Measurements from ENCODE around the gene SLC12A6.

SLC12A6 gene

DNA sequence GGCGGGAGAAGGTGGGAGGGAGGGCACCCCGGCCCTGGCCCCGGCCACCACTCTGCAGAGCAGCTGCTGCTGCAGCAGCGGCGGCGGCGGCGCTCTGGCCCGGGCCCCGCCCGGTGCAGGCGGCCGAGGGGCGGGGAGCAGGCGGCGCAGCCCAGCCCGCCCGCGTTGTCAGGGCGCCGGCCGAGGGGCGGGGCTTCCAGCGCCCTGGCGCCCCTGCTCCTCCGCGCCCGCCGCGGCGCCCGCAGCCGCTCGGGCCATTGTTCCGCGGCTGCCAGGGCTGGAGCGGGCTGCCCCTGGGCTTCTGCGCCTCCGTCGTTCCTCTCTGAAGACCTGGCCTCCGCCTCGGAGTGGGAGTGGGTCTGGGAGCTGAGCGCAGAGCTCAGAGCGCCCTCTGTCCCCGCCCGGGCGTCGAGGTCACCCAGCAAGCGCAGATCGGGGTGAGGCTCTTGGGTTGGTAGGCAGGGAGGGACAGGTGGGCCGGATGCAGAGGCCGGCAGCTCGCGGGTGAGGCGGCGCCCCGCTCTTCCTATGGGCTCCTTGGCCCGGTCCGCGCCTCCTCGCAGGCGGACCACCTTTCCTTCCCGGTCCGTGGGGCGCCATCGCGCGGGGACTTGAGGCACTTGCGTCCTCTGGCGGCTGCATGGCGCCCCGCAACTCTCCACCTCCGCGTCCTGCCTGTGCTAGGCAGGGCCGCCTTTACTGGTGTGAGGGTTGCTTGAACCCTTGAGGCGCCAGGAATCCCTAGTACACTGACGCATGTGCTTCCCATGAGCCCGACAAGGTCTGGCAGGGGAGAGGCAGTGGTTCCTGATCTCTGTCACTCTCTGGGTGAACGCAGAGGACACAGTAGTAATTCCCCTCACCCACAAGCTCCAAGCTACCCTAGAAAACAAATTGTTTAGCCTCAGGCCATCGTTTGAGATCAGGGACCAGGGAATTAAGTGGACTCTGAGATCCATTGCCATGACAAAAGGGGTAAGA is 29.8 kb upstream of the SLC12A6 start, which contains the start of gene LPCAT4 (continued):
- TF ChIP-seq, protein P1, sequence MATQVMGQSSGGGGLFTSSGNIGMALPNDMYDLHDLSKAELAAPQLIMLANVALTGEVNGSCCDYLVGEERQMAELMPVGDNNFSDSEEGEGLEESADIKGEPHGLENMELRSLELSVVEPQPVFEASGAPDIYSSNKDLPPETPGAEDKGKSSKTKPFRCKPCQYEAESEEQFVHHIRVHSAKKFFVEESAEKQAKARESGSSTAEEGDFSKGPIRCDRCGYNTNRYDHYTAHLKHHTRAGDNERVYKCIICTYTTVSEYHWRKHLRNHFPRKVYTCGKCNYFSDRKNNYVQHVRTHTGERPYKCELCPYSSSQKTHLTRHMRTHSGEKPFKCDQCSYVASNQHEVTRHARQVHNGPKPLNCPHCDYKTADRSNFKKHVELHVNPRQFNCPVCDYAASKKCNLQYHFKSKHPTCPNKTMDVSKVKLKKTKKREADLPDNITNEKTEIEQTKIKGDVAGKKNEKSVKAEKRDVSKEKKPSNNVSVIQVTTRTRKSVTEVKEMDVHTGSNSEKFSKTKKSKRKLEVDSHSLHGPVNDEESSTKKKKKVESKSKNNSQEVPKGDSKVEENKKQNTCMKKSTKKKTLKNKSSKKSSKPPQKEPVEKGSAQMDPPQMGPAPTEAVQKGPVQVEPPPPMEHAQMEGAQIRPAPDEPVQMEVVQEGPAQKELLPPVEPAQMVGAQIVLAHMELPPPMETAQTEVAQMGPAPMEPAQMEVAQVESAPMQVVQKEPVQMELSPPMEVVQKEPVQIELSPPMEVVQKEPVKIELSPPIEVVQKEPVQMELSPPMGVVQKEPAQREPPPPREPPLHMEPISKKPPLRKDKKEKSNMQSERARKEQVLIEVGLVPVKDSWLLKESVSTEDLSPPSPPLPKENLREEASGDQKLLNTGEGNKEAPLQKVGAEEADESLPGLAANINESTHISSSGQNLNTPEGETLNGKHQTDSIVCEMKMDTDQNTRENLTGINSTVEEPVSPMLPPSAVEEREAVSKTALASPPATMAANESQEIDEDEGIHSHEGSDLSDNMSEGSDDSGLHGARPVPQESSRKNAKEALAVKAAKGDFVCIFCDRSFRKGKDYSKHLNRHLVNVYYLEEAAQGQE (tag by site-specific recombination; IDR thresholded peaks at IDR 0.05), result no peak
- no peak for TF ChIP-seq ZNF776 (tag by site-specific recombination; IDR thresholded peaks at IDR 0.05; ENCODE audit: borderline replicate concordance)
- TF ChIP-seq ZNF433 (tag by site-specific recombination; IDR thresholded peaks at IDR 0.05; ENCODE audit: low read depth), result no peak
- no peak for TF ChIP-seq TRIM28 (IDR thresholded peaks at IDR 0.05; ENCODE audit: borderline replicate concordance, low read length)
- TF ChIP-seq ZNF629 (tag by site-specific recombination; IDR thresholded peaks at IDR 0.05), result peak; percentile 42; the same call in 1 of the 2 replicates
- peak; percentile 99 for TF ChIP-seq ZBTB8A (tag by site-specific recombination; IDR thresholded peaks at IDR 0.05)
- TF ChIP-seq, protein P2, sequence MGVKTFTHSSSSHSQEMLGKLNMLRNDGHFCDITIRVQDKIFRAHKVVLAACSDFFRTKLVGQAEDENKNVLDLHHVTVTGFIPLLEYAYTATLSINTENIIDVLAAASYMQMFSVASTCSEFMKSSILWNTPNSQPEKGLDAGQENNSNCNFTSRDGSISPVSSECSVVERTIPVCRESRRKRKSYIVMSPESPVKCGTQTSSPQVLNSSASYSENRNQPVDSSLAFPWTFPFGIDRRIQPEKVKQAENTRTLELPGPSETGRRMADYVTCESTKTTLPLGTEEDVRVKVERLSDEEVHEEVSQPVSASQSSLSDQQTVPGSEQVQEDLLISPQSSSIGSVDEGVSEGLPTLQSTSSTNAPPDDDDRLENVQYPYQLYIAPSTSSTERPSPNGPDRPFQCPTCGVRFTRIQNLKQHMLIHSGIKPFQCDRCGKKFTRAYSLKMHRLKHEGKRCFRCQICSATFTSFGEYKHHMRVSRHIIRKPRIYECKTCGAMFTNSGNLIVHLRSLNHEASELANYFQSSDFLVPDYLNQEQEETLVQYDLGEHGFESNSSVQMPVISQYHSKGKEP (tag by site-specific recombination; IDR thresholded peaks at IDR 0.05), result peak; percentile 76; the same call in 1 of the 2 replicates
- TF ChIP-seq ZFP37 (tag by site-specific recombination; IDR thresholded peaks at IDR 0.05), result peak; percentile 90
- TF ChIP-seq, protein P3, sequence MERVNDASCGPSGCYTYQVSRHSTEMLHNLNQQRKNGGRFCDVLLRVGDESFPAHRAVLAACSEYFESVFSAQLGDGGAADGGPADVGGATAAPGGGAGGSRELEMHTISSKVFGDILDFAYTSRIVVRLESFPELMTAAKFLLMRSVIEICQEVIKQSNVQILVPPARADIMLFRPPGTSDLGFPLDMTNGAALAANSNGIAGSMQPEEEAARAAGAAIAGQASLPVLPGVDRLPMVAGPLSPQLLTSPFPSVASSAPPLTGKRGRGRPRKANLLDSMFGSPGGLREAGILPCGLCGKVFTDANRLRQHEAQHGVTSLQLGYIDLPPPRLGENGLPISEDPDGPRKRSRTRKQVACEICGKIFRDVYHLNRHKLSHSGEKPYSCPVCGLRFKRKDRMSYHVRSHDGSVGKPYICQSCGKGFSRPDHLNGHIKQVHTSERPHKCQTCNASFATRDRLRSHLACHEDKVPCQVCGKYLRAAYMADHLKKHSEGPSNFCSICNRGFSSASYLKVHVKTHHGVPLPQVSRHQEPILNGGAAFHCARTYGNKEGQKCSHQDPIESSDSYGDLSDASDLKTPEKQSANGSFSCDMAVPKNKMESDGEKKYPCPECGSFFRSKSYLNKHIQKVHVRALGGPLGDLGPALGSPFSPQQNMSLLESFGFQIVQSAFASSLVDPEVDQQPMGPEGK (tag by site-specific recombination; IDR thresholded peaks at IDR 0.05), result peak; percentile 52
- no peak for TF ChIP-seq OSR2 (tag by site-specific recombination; IDR thresholded peaks at IDR 0.05)
- peak; percentile 59 for TF ChIP-seq YY2 (tag by site-specific recombination; IDR thresholded peaks at IDR 0.05)
- TF ChIP-seq, protein P4, sequence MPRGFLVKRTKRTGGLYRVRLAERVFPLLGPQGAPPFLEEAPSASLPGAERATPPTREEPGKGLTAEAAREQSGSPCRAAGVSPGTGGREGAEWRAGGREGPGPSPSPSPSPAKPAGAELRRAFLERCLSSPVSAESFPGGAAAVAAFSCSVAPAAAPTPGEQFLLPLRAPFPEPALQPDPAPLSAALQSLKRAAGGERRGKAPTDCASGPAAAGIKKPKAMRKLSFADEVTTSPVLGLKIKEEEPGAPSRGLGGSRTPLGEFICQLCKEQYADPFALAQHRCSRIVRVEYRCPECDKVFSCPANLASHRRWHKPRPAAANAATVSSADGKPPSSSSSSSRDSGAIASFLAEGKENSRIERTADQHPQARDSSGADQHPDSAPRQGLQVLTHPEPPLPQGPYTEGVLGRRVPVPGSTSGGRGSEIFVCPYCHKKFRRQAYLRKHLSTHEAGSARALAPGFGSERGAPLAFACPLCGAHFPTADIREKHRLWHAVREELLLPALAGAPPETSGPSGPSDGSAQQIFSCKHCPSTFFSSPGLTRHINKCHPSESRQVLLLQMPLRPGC (tag by site-specific recombination; IDR thresholded peaks at IDR 0.05), result 0 out of 2 replicates have a peak, but pooled peaks have one; percentile 47
- no peak for TF ChIP-seq ZNF510 (tag by site-specific recombination; IDR thresholded peaks at IDR 0.05; ENCODE audit: insufficient replicate concordance)
- no peak for TF ChIP-seq ZNF169 (tag by site-specific recombination; IDR thresholded peaks at IDR 0.05)
- TF ChIP-seq, protein P5, sequence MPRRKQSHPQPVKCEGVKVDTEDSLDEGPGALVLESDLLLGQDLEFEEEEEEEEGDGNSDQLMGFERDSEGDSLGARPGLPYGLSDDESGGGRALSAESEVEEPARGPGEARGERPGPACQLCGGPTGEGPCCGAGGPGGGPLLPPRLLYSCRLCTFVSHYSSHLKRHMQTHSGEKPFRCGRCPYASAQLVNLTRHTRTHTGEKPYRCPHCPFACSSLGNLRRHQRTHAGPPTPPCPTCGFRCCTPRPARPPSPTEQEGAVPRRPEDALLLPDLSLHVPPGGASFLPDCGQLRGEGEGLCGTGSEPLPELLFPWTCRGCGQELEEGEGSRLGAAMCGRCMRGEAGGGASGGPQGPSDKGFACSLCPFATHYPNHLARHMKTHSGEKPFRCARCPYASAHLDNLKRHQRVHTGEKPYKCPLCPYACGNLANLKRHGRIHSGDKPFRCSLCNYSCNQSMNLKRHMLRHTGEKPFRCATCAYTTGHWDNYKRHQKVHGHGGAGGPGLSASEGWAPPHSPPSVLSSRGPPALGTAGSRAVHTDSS (tag by site-specific recombination; IDR thresholded peaks at IDR 0.05), result no peak
- TF ChIP-seq SP3 (tag by site-specific recombination; IDR thresholded peaks at IDR 0.05), result peak; percentile 70
- no peak for TF ChIP-seq ZNF792 (tag by site-specific recombination; IDR thresholded peaks at IDR 0.05)
- TF ChIP-seq EGR2 (tag by site-specific recombination; IDR thresholded peaks at IDR 0.05; ENCODE audit: low read depth), result peak; percentile 35; the same call in 1 of the 2 replicates
- TF ChIP-seq ZNF658 (tag by site-specific recombination; IDR thresholded peaks at IDR 0.05), result no peak
- TF ChIP-seq ZNF48 (tag by site-specific recombination; IDR thresholded peaks at IDR 0.05), result no peak
- TF ChIP-seq YY1 (tag by site-specific recombination; IDR thresholded peaks at IDR 0.05), result peak; percentile 83
- no peak for TF ChIP-seq MEIS1 (CRISPR knock-in tag; IDR thresholded peaks at IDR 0.05; ENCODE audit: borderline replicate concordance)
- TF ChIP-seq SETDB1 (IDR thresholded peaks at IDR 0.05; ENCODE audit: insufficient read length, low read length), result no peak
- TF ChIP-seq ZNF23 (tag by site-specific recombination; IDR thresholded peaks at IDR 0.05; ENCODE audit: borderline replicate concordance), result no peak
- TF ChIP-seq ZNF670 (tag by site-specific recombination; IDR thresholded peaks at IDR 0.05; ENCODE audit: low read depth), result no peak
- TF ChIP-seq, protein P6, sequence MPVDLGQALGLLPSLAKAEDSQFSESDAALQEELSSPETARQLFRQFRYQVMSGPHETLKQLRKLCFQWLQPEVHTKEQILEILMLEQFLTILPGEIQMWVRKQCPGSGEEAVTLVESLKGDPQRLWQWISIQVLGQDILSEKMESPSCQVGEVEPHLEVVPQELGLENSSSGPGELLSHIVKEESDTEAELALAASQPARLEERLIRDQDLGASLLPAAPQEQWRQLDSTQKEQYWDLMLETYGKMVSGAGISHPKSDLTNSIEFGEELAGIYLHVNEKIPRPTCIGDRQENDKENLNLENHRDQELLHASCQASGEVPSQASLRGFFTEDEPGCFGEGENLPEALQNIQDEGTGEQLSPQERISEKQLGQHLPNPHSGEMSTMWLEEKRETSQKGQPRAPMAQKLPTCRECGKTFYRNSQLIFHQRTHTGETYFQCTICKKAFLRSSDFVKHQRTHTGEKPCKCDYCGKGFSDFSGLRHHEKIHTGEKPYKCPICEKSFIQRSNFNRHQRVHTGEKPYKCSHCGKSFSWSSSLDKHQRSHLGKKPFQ (tag by site-specific recombination; IDR thresholded peaks at IDR 0.05), result no peak
- peak; percentile 90; the same call in 1 of the 2 replicates for TF ChIP-seq ZEB2 (tag by site-specific recombination; IDR thresholded peaks at IDR 0.05)
